Activated T-cell treated with anti-CD3 and anti-CD28 coated beads, Interleukin-2, amount 50 U/mL, for 72 hours (primary cell): Measurements from ENCODE around the gene SUB1. TPM values are rescaled to one million over a fixed set of nuclear protein-coding genes. Genes with fewer than 3 reads are reported as not detected.
"Not testable (repeated sequence)": the region's sequence is repeated elsewhere in the genome, so short reads cannot be mapped to it uniquely, and the experiment has no call there.

Source experiments
- ATAC-seq, 2 donors: fragments of 150-1000 bp; cut with Tn5 transposase; replicated peaks in 1 of 2; 2 replicates each; pipeline ENCODE4 v1.10.0; 2021; ENCODE audit warnings: moderate library complexity in 2 of 2, mild to moderate bottlenecking in 1 of 2
- DNase-seq, 2 donors: peaks; one replicate each; pipeline ENCODE4 v3.0.0; 2021 to 2022; ENCODE audit warnings: mixed read lengths in 1 of 2
- H3K27ac Mint-ChIP-seq: one replicate; pipeline ENCODE4 v1.8.0; 2022; ENCODE audit warnings: mild to moderate bottlenecking, moderate library complexity, mixed read lengths
- H3K27me3 Mint-ChIP-seq: one replicate; pipeline ENCODE4 v1.8.0; 2022; ENCODE audit warnings: low read depth, mixed read lengths
- H3K36me3 Mint-ChIP-seq, 2 donors: one replicate each; pipeline ENCODE4 v1.8.0; 2022; ENCODE audit warnings: mixed read lengths in 2 of 2, mild to moderate bottlenecking in 1 of 2; ENCODE audit not compliant: insufficient read depth in 2 of 2
- H3K4me1 Mint-ChIP-seq: one replicate; pipeline ENCODE4 v1.8.0; 2022; ENCODE audit warnings: low read depth, mixed read lengths
- H3K4me3 Mint-ChIP-seq, 2 donors: one replicate each; pipeline ENCODE4 v1.8.0; 2022; ENCODE audit warnings: mild to moderate bottlenecking in 2 of 2, mixed read lengths in 2 of 2, moderate library complexity in 2 of 2
- H3K9me3 Mint-ChIP-seq, 2 donors: one replicate each; pipeline ENCODE4 v1.8.0; 2022; ENCODE audit warnings: mixed read lengths in 2 of 2
- total RNA-seq, 2 donors: library from RNA; stranded (reverse); gene quantifications; one replicate each; pipeline ENCODE4 v1.2.3, GENCODE V29; 2022

SUB1 gene
- total RNA-seq, 2 donors from 2014 or later = 362 to 383 TPM

DNA sequence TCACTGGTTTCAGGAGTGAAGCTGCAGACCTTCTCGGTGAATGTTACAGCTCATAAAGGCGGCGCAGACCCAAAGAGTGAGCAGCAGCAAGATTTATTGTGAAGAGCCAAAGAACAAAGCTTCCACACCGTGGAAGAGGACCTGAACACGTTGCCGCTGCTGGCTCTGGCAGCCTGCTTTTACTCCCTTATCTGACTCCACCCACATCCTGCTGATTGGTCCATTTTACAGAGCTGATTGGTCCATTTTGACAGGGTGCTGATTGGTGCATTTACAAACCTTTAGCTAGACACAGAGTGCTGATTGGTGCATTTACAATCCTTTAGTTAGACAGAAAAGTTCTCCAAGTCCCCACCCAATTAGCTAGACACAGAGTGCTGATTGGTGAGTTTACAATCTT lies 32.9 kb upstream of the SUB1 start:
- H3K4me1 Mint-ChIP-seq, H3K9me3 Mint-ChIP-seq, H3K4me3 Mint-ChIP-seq, H3K27me3 Mint-ChIP-seq, H3K27ac Mint-ChIP-seq, ATAC-seq, DNase-seq: not testable (repeated sequence)
- peaks cover 14 to 20% of the 10 kb centered on the region in 2 donors for H3K36me3 Mint-ChIP-seq

GRCh38 chr5:32552936-32553335 lies 32.4 kb upstream of the SUB1 start:
- no peaks in the 10 kb centered on the region for H3K27me3 Mint-ChIP-seq
- H3K9me3 Mint-ChIP-seq = peaks cover 2 to 4% of the 10 kb centered on the region in 2 donors
- ATAC-seq = no peak
- H3K36me3 Mint-ChIP-seq = peaks cover 14 to 20% of the 10 kb centered on the region in 2 donors
- H3K27ac Mint-ChIP-seq = no peak overlapping the region
- peaks cover 6% of the 10 kb centered on the region for H3K4me1 Mint-ChIP-seq
- H3K4me3 Mint-ChIP-seq = no peak overlapping the region
- DNase-seq = no peak

DNA sequence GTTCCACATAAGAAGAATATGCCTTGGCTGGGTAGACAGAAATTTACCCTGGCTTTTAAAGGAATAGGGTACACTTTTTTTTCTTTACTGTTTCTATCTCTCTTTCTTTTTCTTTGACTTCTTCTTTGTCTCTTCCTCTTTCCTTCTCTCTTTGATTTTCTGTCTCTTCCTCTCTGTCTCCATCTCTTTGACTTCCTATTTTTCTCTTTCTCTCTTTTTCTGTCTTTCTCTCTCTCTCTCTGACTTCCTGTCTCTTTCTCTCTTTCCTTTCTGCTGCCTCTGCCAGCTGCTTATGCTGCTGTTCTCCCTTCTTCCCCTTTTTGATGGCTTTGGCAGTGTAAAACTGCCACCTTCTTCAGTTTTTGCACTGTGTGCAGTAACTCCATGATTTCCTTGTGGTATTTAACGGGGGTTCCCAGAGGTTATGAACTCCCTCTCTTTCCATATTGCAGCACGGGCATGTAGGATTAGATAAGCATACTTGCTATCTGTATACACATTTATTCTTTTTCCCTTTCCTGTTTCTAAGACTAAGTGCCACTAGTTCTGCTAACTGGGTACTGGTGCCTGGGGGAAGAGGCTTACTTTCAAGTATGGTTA lies 31.1 kb upstream of the SUB1 start:
- H3K9me3 Mint-ChIP-seq, DNase-seq, ATAC-seq, H3K27me3 Mint-ChIP-seq, H3K27ac Mint-ChIP-seq, H3K4me3 Mint-ChIP-seq, H3K4me1 Mint-ChIP-seq: not testable (repeated sequence)
- H3K36me3 Mint-ChIP-seq = peaks cover 14 to 20% of the 10 kb centered on the region in 2 donors

GRCh38 chr5:32556543-32556942 lies 28.8 kb upstream of the SUB1 start:
- not testable (repeated sequence) for DNase-seq, H3K27ac Mint-ChIP-seq, H3K4me1 Mint-ChIP-seq, ATAC-seq, H3K4me3 Mint-ChIP-seq, H3K9me3 Mint-ChIP-seq, H3K27me3 Mint-ChIP-seq
- H3K36me3 Mint-ChIP-seq = peaks cover 10 to 12% of the 10 kb centered on the region in 2 donors

- H3K4me1 Mint-ChIP-seq = peaks cover 1% of the 10 kb centered on the region
- no peak overlapping the region for H3K27ac Mint-ChIP-seq
- peaks cover 2 to 4% of the 10 kb centered on the region in 2 donors for H3K36me3 Mint-ChIP-seq
- no peaks in the 10 kb centered on the region for H3K9me3 Mint-ChIP-seq
- ATAC-seq = no peak
- no peak for DNase-seq
- H3K4me3 Mint-ChIP-seq = no peak overlapping the region
- H3K27me3 Mint-ChIP-seq = no peaks in the 10 kb centered on the region
These were observed 25.9 kb upstream of the SUB1 start for GRCh38 chr5:32559411-32559810.

DNA sequence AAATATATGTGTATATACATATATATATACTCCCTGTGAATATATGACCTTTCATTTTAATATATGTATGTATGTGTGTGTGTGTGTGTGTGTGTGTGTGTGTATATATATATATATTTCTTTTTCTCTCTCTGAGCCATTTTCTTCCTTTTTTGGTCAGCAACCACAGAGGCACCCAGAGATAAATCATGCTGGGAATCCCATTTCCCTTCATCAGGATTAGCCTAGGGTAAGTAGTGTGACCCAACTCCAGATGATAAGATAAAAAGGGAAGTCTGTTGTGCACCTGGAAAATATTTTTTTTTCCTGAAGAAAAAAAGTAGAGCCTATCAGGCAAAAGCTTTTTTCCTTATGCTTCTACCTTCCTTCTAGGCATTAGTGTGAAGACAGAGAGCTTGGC lies 25.4 kb upstream of the SUB1 start:
- no peak overlapping the region for H3K4me3 Mint-ChIP-seq
- ATAC-seq = no peak
- DNase-seq = no peak
- H3K27ac Mint-ChIP-seq = no peak overlapping the region
- no peaks in the 10 kb centered on the region for H3K27me3 Mint-ChIP-seq
- no peaks in the 10 kb centered on the region for H3K9me3 Mint-ChIP-seq
- no peaks in the 10 kb centered on the region for H3K4me1 Mint-ChIP-seq
- H3K36me3 Mint-ChIP-seq = peaks cover 2 to 3% of the 10 kb centered on the region in 2 donors

GRCh38 chr5:32562056-32562455 lies 23.3 kb upstream of the SUB1 start:
- Mint-ChIP-seq H3K9me3 (no peaks in the 10 kb centered on the region), H3K4me1 (no peaks in the 10 kb centered on the region), H3K36me3 (peaks cover 10 to 11% of the 10 kb centered on the region in 2 donors), H3K4me3 (no peak overlapping the region), H3K27ac (no peak overlapping the region), H3K27me3 (no peaks in the 10 kb centered on the region)
- DNase-seq (no peak), ATAC-seq (no peak)

DNA sequence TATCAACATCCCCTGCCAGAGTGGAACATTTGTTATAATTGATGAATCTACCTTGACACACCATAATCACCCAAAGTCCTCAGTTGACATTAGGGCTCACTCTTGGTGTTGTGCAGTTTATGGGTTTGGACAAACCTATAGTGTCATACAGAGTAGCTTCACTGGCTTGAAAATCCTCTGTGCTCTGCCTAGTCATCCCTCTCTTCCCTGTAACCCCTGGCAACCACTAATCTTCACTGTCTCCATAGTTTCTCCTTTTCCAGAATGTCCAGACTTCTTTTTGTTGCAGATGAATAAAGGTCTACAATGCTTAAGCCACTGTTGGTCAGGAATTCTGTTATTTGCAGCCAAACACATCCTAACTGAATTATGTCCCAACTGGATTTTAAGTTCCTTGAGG lies 22.5 kb upstream of the SUB1 start:
- Mint-ChIP-seq H3K4me1 (peaks cover 1% of the 10 kb centered on the region), H3K4me3 (no peak overlapping the region), H3K27ac (no peak overlapping the region), H3K27me3 (no peaks in the 10 kb centered on the region), H3K9me3 (no peaks in the 10 kb centered on the region), H3K36me3 (peaks cover 10 to 11% of the 10 kb centered on the region in 2 donors)
- DNase-seq = no peak
- no peak for ATAC-seq

- ATAC-seq = no peak
- no peak for DNase-seq
- Mint-ChIP-seq H3K4me3 (no peak overlapping the region), H3K27me3 (no peaks in the 10 kb centered on the region), H3K27ac (no peak overlapping the region), H3K9me3 (no peaks in the 10 kb centered on the region), H3K36me3 (peaks cover 10 to 11% of the 10 kb centered on the region in 2 donors), H3K4me1 (peaks cover 9% of the 10 kb centered on the region)
These were observed 21.7 kb upstream of the SUB1 start for GRCh38 chr5:32563614-32564013.

DNA sequence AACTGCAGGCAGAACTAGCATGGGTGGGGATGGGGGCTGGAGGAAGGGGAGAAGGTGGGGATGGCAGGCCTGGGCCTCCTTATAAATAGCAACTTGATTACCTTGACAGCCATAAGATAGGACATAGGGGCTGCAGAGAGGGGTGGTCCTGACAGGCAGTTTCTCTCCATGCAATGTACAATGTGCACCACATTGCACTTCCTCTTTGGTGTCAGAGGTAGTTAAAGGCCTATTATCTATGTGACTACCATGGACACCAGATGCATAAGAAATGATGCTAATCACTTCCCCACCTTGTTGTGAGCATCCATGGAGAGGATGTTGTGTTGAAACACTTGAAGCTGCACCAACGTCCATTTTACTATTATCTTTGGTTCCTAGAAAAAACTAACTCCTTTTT lies 20.2 kb upstream of the SUB1 start:
- ATAC-seq (no peak), DNase-seq (no peak)
- no peak overlapping the region for H3K4me3 Mint-ChIP-seq
- no peaks in the 10 kb centered on the region for H3K9me3 Mint-ChIP-seq
- peaks cover 20% of the 10 kb centered on the region for H3K4me1 Mint-ChIP-seq
- no peaks in the 10 kb centered on the region for H3K27me3 Mint-ChIP-seq
- peaks cover 11 to 12% of the 10 kb centered on the region in 2 donors for H3K36me3 Mint-ChIP-seq
- H3K27ac Mint-ChIP-seq = no peak overlapping the region

- no peak for DNase-seq
- no peak for ATAC-seq
- Mint-ChIP-seq H3K27me3 (no peaks in the 10 kb centered on the region), H3K9me3 (no peaks in the 10 kb centered on the region), H3K36me3 (peaks cover 10 to 11% of the 10 kb centered on the region in 2 donors), H3K4me1 (peaks cover 20% of the 10 kb centered on the region), H3K27ac (no peak overlapping the region), H3K4me3 (no peak overlapping the region)
These were observed 18.8 kb upstream of the SUB1 start for GRCh38 chr5:32566319-32567111.

DNA sequence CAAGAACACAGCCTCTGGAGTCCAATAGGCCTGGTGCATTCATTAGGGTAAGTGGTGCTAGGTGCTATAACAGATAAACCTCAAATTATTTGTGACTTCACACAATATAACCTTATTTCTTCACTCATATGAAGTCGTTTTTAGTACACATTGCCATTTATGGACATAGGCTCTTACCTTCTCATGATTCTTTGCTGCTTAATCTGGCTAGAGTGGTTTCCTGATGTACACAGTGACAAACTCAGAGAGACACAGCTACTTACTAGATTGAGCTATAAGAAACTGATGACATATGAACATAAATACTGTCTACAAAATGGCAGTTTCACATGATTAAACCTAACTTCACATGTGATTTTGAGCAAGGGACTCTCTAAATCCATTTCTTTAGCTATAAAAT lies 14.2 kb upstream of the SUB1 start:
- ATAC-seq (no peak), DNase-seq (no peak)
- Mint-ChIP-seq H3K9me3 (no peaks in the 10 kb centered on the region), H3K27me3 (no peaks in the 10 kb centered on the region), H3K4me3 (no peak overlapping the region), H3K27ac (no peak overlapping the region), H3K4me1 (peaks cover 38% of the 10 kb centered on the region), H3K36me3 (peaks cover 5 to 10% of the 10 kb centered on the region in 2 donors)

- H3K4me3 Mint-ChIP-seq = peak overlapping the region in 1 of 2 donors; percentile 77
- peaks cover 0 to 3% of the 10 kb centered on the region in 2 donors for H3K36me3 Mint-ChIP-seq
- DNase-seq (no peak), ATAC-seq (peak; percentile 61 to 66)
- H3K9me3 Mint-ChIP-seq = no peaks in the 10 kb centered on the region
- H3K27ac Mint-ChIP-seq = no peak overlapping the region
- H3K27me3 Mint-ChIP-seq = no peaks in the 10 kb centered on the region
- peaks cover 36% of the 10 kb centered on the region for H3K4me1 Mint-ChIP-seq
These were observed 12.4 kb upstream of the SUB1 start for GRCh38 chr5:32572778-32573480.
